DOHH2 (cell line): ENCODE results near the gene C1orf116.

Experiments used
- CTCF ChIP-seq: fragments of 200-600 bp; sonication (generic); IDR thresholded peaks from one replicate; pipeline ENCODE4 v1.5.1; 2014; ENCODE audit warnings: antibody characterized with exemption, mild to moderate bottlenecking, low read depth, low read length; ENCODE audit not compliant: poor library complexity, severe bottlenecking
- EZH2phosphoT487 ChIP-seq: fragments of 200-600 bp; sonication (generic); IDR thresholded peaks from 2 replicates; pipeline ENCODE4 v1.6.1; 2017; ENCODE audit warnings: borderline replicate concordance, mild to moderate bottlenecking, antibody characterized with exemption, low read length, moderate library complexity, mixed read lengths

- no peak for TF ChIP-seq CTCF
- no peak for TF ChIP-seq EZH2phosphoT487
Measured at GRCh38 chr1:207015791-207016190, 16.8 kb downstream of the C1orf116 start.
